Epithelial cell of proximal tubule (primary cell): ENCODE results near the gene ATG9B. TPM values are rescaled to one million over a fixed set of nuclear protein-coding genes. Genes with fewer than 3 reads are reported as not detected.
"Not testable (repeated sequence)": the region's sequence is repeated elsewhere in the genome, so short reads cannot be mapped to it uniquely, and the experiment has no call there.

Experiments
- DNase-seq: peaks from one replicate; pipeline ENCODE4 v3.0.0-alpha.2; 2011; ENCODE audit warnings: low read depth
- H3K4me3 ChIP-seq: 2 replicates; pipeline ENCODE4 v1.5.1; 2011; ENCODE audit warnings: low read depth, mild to moderate bottlenecking, low read length
- total RNA-seq: library from RNA; depleted of rRNA; stranded (reverse); fragments of >200 nt; gene quantifications from 2 replicates; pipeline ENCODE4 v1.2.3, GENCODE V29; 2015
- TF ChIP-seq, protein P1 (sequence below): conservative IDR thresholded peaks from 2 replicates; pipeline ENCODE4 v1.5.1; 2012; ENCODE audit warnings: low read depth, mild to moderate bottlenecking, low read length

ATG9B gene
- total RNA-seq, 1 donor from 2014 or later, result 1.1 TPM

DNA sequence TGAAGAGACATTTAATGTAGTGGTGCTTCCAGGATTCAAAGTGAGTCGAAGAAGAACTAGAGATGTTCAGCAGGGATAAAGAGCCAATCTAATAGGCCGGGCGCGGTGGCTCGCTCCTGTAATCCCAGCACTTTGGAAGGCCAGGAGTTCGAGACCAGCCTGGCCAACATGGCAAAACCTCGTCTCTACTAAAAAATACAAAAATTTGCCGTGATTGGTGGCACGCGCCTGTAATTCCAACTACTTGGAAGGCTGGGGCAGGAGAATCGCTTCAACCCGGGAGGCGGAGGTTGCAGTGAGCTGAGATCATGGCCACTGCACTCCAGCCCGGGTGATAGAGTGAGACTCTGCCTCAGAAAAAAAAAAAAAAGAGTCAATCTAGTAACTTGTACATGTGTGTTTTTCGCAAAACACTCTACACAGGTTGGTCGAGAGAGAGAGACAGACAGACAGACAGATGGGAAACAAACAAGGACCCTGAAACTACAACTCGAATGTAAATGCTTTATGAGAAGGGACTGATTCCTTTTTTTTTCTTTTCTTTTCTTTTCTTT lies 4.7 kb upstream of the ATG9B start:
- H3K4me3 ChIP-seq, result peak overlapping the region; percentile 84
- DNase-seq, result no peak
- TF ChIP-seq, protein P1, sequence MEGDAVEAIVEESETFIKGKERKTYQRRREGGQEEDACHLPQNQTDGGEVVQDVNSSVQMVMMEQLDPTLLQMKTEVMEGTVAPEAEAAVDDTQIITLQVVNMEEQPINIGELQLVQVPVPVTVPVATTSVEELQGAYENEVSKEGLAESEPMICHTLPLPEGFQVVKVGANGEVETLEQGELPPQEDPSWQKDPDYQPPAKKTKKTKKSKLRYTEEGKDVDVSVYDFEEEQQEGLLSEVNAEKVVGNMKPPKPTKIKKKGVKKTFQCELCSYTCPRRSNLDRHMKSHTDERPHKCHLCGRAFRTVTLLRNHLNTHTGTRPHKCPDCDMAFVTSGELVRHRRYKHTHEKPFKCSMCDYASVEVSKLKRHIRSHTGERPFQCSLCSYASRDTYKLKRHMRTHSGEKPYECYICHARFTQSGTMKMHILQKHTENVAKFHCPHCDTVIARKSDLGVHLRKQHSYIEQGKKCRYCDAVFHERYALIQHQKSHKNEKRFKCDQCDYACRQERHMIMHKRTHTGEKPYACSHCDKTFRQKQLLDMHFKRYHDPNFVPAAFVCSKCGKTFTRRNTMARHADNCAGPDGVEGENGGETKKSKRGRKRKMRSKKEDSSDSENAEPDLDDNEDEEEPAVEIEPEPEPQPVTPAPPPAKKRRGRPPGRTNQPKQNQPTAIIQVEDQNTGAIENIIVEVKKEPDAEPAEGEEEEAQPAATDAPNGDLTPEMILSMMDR, result no peak

GRCh38 chr7:151028131-151028947 lies 4.0 kb upstream of the ATG9B start, which contains the start of gene ABCB8:
Gene ABCB8, plus strand, starts transcription at chr7:151028450. Its CDS starts 66 bp downstream, at chr7:151028516.
- DNase-seq, result peak; percentile 85
- TF ChIP-seq, protein P1, result peak; percentile 43
- peak within 1 kb of the TSS; percentile 84 for H3K4me3 ChIP-seq

- DNase-seq, result not testable (repeated sequence)
- peak overlapping the region; percentile 84 for H3K4me3 ChIP-seq
These were observed 3.4 kb upstream of the ATG9B start for GRCh38 chr7:151027728-151028130.

DNA sequence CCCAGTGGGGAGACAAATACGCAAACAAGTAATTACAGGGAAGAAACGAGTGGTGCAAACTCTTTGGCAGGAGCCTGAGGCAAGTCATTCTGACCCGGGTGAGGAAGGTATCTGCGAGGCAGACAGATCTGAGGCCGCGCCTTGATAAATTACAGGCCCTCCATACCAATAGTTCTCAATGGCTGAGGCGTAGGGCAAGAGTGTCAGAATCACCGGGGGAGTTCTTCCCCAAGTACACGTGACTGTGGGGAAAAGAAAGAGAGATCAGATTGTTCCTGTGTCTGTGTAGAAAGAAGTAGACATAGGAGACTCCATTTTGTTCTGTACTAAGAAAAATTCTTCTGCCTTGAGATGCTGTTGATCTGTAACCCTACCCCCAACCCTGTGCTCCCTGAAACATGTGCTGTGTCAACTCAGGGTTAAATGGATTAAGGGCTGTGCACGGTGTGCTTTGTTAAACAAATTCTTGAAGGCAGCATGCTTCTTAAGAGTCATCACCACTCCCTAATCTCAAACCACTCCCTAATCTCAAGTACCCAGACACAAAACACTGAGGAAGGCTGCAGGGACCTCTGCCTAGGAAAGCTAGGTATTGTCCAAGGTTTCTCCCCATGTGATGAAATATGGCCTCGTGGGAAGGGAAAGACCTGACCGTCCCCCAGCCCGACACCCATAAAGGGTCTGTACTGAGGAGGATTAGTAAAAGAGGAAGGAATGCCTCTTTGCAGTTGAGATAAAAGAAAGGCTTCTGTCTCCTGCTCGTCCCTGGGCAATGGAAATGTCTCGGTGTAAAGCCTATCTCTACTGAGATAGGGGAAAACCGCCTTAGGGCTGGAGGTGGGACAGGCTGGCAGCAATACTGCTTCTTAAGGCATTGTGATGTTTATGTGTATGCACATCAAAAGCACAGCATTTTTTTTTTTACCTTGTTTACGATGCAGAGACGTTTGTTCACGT lies 2.8 kb upstream of the ATG9B start:
- peak overlapping the region; percentile 84 for H3K4me3 ChIP-seq
- not testable (repeated sequence) for DNase-seq

DNA sequence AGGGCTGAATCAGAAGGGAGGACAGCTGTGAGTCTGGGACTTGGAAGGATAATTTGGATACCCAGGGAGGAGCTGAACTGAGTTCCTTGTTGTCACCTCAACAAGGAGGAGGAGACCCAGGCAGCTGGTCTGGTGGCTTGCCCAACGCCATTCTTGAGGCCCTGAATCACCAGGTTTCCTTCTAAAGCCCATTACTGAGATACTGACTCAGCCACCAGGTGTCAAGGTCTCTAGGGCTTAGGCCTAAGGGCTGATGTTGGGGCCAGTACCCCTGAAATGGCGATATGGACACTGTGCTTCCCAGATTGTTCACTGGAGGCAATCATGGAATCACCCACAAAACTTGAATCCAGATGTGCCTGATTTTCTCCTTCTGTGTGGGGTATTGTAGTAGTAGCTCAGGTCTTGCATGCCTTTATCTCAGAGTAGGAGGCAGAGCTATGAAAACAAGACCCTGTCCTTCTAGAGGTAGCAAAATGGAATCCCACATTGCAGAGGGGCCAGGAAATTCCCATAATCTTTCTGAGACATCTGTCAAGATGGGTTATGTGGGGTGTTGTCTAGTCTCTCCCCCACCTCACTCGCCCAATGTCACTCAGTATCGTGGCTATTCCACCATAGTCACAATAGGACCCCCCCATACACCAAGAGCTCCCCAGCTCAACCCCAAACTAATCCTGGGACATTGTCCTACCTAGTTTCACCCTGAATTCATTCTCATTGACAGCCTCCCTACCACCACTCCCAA lies 1.8 kb upstream of the ATG9B start:
- TF ChIP-seq, protein P1, result no peak
- no peak for DNase-seq
- H3K4me3 ChIP-seq, result no peak overlapping the region

DNA sequence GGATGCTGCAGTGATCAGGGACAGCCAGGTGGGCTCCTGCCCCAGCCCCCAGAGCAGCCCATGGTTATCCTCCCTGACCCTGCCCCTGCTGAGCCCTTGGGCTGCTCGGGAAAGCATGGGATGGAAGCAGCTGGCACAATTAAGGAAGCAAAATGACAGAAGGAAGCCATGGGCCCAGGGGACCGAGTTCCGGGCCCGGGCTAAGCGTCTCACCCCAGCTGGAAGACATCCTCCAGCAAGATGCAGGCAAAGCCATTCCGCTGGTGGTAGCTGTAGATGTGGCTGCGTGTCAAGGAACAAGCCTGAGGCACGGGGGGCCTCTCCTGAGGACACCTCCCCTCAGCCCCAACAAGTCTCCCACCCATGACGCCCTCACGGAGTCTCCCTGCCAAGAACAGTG lies 1.1 kb downstream of the ATG9B start:
- TF ChIP-seq, protein P1, result no peak
- H3K4me3 ChIP-seq, result no peak overlapping the region
- DNase-seq, result no peak

- TF ChIP-seq, protein P1, result no peak
These were observed 4.1 kb downstream of the ATG9B start for GRCh38 chr7:151020231-151020630.

More at GRCh38 chr7:151020231-151020630, 4.1 kb downstream of the ATG9B start:
- no peak overlapping the region for H3K4me3 ChIP-seq
- no peak for DNase-seq
